ENCODE results near the gene RND1.

The RND1 gene

DNA sequence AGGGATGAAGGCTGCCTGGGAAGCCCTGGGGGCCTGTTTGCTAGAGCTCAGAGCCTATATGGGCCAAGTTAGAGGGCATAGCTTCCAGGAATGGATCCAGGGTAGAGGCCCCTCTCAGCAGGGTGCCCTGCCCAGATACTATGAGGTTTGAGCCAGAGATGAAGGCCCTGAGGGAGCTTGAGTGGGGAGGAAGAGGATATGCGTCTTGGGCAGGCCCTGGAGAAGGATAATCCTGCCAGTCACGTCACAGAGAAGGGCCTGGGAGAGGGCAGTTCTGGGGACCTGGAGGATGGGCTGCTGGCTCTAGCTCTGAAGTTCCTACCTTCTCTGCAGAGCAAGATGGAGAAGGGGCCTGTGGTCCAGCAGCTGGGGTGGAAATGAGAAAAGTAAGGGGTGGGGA lies 53.3 kb downstream of the RND1 start:
- ATAC-seq: no peak
- TF ChIP-seq, protein P1, sequence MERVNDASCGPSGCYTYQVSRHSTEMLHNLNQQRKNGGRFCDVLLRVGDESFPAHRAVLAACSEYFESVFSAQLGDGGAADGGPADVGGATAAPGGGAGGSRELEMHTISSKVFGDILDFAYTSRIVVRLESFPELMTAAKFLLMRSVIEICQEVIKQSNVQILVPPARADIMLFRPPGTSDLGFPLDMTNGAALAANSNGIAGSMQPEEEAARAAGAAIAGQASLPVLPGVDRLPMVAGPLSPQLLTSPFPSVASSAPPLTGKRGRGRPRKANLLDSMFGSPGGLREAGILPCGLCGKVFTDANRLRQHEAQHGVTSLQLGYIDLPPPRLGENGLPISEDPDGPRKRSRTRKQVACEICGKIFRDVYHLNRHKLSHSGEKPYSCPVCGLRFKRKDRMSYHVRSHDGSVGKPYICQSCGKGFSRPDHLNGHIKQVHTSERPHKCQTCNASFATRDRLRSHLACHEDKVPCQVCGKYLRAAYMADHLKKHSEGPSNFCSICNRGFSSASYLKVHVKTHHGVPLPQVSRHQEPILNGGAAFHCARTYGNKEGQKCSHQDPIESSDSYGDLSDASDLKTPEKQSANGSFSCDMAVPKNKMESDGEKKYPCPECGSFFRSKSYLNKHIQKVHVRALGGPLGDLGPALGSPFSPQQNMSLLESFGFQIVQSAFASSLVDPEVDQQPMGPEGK (CRISPR knock-in tag; IDR thresholded peaks at IDR 0.05; ENCODE audit: borderline replicate concordance): no peak
- TF ChIP-seq TOX (CRISPR knock-in tag; IDR thresholded peaks at IDR 0.05; ENCODE audit: borderline replicate concordance): no peak
- TF ChIP-seq GLIS3 (CRISPR knock-in tag; IDR thresholded peaks at IDR 0.05): no peak
- no peak for TF ChIP-seq ESRRG (CRISPR knock-in tag; IDR thresholded peaks at IDR 0.05)
- TF ChIP-seq TCF4 (CRISPR knock-in tag; IDR thresholded peaks at IDR 0.05; ENCODE audit: borderline replicate concordance): no peak
- TF ChIP-seq ARNTL (CRISPR knock-in tag; IDR thresholded peaks at IDR 0.05; ENCODE audit: borderline replicate concordance, low read depth): no peak
- no peak for TF ChIP-seq PPARA (CRISPR knock-in tag; IDR thresholded peaks at IDR 0.05; ENCODE audit: borderline replicate concordance)
- TF ChIP-seq ZNF8 (CRISPR knock-in tag; IDR thresholded peaks at IDR 0.05): no peak
- TF ChIP-seq OSR1 (CRISPR knock-in tag; IDR thresholded peaks at IDR 0.05): no peak
- no peak for TF ChIP-seq ISL1 (CRISPR knock-in tag; IDR thresholded peaks at IDR 0.05)
- TF ChIP-seq BACH2 (CRISPR knock-in tag; IDR thresholded peaks at IDR 0.05; ENCODE audit: borderline replicate concordance): no peak
- TF ChIP-seq ZC3H10 (CRISPR knock-in tag; IDR thresholded peaks at IDR 0.05): no peak
- TF ChIP-seq, protein P2, sequence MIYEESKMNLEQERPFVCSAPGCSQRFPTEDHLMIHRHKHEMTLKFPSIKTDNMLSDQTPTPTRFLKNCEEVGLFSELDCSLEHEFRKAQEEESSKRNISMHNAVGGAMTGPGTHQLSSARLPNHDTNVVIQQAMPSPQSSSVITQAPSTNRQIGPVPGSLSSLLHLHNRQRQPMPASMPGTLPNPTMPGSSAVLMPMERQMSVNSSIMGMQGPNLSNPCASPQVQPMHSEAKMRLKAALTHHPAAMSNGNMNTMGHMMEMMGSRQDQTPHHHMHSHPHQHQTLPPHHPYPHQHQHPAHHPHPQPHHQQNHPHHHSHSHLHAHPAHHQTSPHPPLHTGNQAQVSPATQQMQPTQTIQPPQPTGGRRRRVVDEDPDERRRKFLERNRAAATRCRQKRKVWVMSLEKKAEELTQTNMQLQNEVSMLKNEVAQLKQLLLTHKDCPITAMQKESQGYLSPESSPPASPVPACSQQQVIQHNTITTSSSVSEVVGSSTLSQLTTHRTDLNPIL (CRISPR knock-in tag; IDR thresholded peaks at IDR 0.05; ENCODE audit: low read depth): no peak
- TF ChIP-seq, protein P3, sequence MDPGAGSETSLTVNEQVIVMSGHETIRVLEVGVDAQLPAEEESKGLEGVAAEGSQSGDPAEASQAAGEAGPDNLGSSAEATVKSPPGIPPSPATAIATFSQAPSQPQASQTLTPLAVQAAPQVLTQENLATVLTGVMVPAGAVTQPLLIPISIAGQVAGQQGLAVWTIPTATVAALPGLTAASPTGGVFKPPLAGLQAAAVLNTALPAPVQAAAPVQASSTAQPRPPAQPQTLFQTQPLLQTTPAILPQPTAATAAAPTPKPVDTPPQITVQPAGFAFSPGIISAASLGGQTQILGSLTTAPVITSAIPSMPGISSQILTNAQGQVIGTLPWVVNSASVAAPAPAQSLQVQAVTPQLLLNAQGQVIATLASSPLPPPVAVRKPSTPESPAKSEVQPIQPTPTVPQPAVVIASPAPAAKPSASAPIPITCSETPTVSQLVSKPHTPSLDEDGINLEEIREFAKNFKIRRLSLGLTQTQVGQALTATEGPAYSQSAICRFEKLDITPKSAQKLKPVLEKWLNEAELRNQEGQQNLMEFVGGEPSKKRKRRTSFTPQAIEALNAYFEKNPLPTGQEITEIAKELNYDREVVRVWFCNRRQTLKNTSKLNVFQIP (CRISPR knock-in tag; IDR thresholded peaks at IDR 0.05; ENCODE audit: borderline replicate concordance, low read depth): no peak
- no peak for TF ChIP-seq RARB (CRISPR knock-in tag; IDR thresholded peaks at IDR 0.05)

DNA sequence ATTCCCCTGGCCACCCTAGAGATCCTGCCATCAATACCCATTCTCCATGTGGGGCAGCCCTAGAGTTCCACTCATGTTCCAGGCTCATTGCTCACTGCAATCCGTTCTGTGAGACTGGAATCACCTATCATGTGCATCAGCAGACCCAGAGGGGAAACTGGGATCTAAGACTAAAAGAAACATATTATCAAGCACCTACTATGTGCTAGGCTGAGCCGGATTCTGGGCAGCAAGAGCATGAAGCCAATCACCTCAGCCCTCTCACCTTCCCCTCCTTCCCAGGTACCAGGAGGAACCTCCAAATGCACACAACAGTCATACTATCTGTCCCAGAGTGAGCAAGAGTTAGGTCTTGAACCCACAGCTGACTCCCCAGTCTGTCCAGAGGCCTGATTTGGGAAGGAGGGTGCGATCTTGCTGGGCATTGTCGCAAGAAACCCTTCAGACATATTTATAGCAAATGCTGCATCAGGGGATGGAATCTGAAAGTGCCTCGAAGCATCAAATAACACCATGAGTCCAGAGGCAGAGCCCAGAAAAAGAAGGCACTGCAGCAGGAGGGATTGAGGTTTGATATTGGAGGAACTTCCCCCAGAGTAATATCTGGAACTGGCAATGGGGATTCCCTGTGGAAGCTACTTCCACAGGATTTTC lies 54.1 kb downstream of the RND1 start:
- TF ChIP-seq ZNF8 (CRISPR knock-in tag; IDR thresholded peaks at IDR 0.05) (no peak), ARNTL (CRISPR knock-in tag; IDR thresholded peaks at IDR 0.05; ENCODE audit: borderline replicate concordance, low read depth) (no peak), ZFP3 (CRISPR knock-in tag; IDR thresholded peaks at IDR 0.05) (no peak), ZNF565 (CRISPR knock-in tag; conservative IDR thresholded peaks at IDR 0.05; ENCODE audit: low read depth) (no peak), ESRRG (CRISPR knock-in tag; IDR thresholded peaks at IDR 0.05) (no peak), ZC3H10 (CRISPR knock-in tag; IDR thresholded peaks at IDR 0.05) (no peak), RARB (CRISPR knock-in tag; IDR thresholded peaks at IDR 0.05) (no peak), ZFP30 (CRISPR knock-in tag; IDR thresholded peaks at IDR 0.05) (no peak), ISL1 (CRISPR knock-in tag; IDR thresholded peaks at IDR 0.05) (no peak), GLIS3 (CRISPR knock-in tag; IDR thresholded peaks at IDR 0.05) (no peak), SNAI2 (CRISPR knock-in tag; IDR thresholded peaks at IDR 0.05) (no peak), OSR1 (CRISPR knock-in tag; IDR thresholded peaks at IDR 0.05) (no peak), PPARA (CRISPR knock-in tag; IDR thresholded peaks at IDR 0.05; ENCODE audit: borderline replicate concordance) (no peak)
- TF ChIP-seq, protein P4, sequence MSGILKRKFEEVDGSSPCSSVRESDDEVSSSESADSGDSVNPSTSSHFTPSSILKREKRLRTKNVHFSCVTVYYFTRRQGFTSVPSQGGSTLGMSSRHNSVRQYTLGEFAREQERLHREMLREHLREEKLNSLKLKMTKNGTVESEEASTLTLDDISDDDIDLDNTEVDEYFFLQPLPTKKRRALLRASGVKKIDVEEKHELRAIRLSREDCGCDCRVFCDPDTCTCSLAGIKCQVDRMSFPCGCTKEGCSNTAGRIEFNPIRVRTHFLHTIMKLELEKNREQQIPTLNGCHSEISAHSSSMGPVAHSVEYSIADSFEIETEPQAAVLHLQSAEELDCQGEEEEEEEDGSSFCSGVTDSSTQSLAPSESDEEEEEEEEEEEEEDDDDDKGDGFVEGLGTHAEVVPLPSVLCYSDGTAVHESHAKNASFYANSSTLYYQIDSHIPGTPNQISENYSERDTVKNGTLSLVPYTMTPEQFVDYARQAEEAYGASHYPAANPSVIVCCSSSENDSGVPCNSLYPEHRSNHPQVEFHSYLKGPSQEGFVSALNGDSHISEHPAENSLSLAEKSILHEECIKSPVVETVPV (CRISPR knock-in tag; IDR thresholded peaks at IDR 0.05): no peak
- TF ChIP-seq, protein P2 (CRISPR knock-in tag; IDR thresholded peaks at IDR 0.05; ENCODE audit: low read depth): no peak
- TF ChIP-seq, protein P1 (CRISPR knock-in tag; IDR thresholded peaks at IDR 0.05; ENCODE audit: borderline replicate concordance): no peak
- TF ChIP-seq, protein P3 (CRISPR knock-in tag; IDR thresholded peaks at IDR 0.05; ENCODE audit: borderline replicate concordance, low read depth): no peak

More for the DNA sequence above, 54.1 kb downstream of the RND1 start:
- ATAC-seq: no peak

Measured in SK-N-SH treated with all-trans-retinoic acid at 6 μM for 48 hours (cell line).